HG03025 (cell line): ENCODE results near the gene KCNH6.

Experiments
- ATAC-seq: cut with Tn5 transposase; IDR thresholded peaks from one replicate; pipeline ENCODE4 v1.9.1; 2021; ENCODE audit warnings: mild to moderate bottlenecking, moderate library complexity; ENCODE audit not compliant: unreplicated experiment, low FRiP score

The KCNH6 gene

GRCh38 chr17:63505341-63505740 lies 17.8 kb upstream of the KCNH6 start:
- no peak for ATAC-seq

- no peak for ATAC-seq
Measured at GRCh38 chr17:63506627-63507026, 16.5 kb upstream of the KCNH6 start.

- ATAC-seq: no peak
Measured at GRCh38 chr17:63511331-63511730, 11.8 kb upstream of the KCNH6 start.

GRCh38 chr17:63512388-63512787 lies 10.8 kb upstream of the KCNH6 start:
- no peak for ATAC-seq

GRCh38 chr17:63512896-63513644 lies 10.1 kb upstream of the KCNH6 start:
- ATAC-seq: no peak

- ATAC-seq: no peak
Measured at GRCh38 chr17:63514477-63514876, 8.7 kb upstream of the KCNH6 start.

- ATAC-seq: peak; percentile 41
Measured at GRCh38 chr17:63514974-63515373, 8.2 kb upstream of the KCNH6 start.

- ATAC-seq: no peak
Measured at GRCh38 chr17:63515426-63515825, 7.7 kb upstream of the KCNH6 start.

GRCh38 chr17:63516910-63517824 lies 6.0 kb upstream of the KCNH6 start:
- ATAC-seq: no peak

GRCh38 chr17:63517825-63518534 lies 5.2 kb upstream of the KCNH6 start:
- ATAC-seq: no peak

GRCh38 chr17:63519116-63519881 lies 3.9 kb upstream of the KCNH6 start:
- ATAC-seq: no peak

- no peak for ATAC-seq
Measured at GRCh38 chr17:63519972-63520882, 2.9 kb upstream of the KCNH6 start.

- ATAC-seq: no peak
Measured at GRCh38 chr17:63524051-63524450, 893 bp downstream of the KCNH6 start.

- ATAC-seq: no peak
Measured at GRCh38 chr17:63525190-63525946, 2.2 kb downstream of the KCNH6 start.

- ATAC-seq: no peak
Measured at GRCh38 chr17:63526861-63527260, 3.7 kb downstream of the KCNH6 start.

GRCh38 chr17:63528183-63528582 lies 5.0 kb downstream of the KCNH6 start:
- no peak for ATAC-seq

- no peak for ATAC-seq
Measured at GRCh38 chr17:63529711-63530556, 6.8 kb downstream of the KCNH6 start.

- ATAC-seq: no peak
Measured at GRCh38 chr17:63530557-63531021, 7.4 kb downstream of the KCNH6 start.
